GM12892 (cell line): ENCODE results near the gene TMEM222.

Experiments used
- POLR2A ChIP-seq: IDR thresholded peaks from 2 replicates; pipeline ENCODE4 v1.6.1; 2011; ENCODE audit warnings: low read depth, low read length, control low read depth
- POLR2AphosphoS5 ChIP-seq: IDR thresholded peaks from 2 replicates; pipeline ENCODE4 v1.6.1; 2011; ENCODE audit warnings: low read depth, low read length, control low read depth
- TAF1 ChIP-seq: IDR thresholded peaks from 2 replicates; pipeline ENCODE4 v1.6.1; 2011; ENCODE audit warnings: low read depth, mild to moderate bottlenecking, control low read depth, low read length, borderline replicate concordance

DNA sequence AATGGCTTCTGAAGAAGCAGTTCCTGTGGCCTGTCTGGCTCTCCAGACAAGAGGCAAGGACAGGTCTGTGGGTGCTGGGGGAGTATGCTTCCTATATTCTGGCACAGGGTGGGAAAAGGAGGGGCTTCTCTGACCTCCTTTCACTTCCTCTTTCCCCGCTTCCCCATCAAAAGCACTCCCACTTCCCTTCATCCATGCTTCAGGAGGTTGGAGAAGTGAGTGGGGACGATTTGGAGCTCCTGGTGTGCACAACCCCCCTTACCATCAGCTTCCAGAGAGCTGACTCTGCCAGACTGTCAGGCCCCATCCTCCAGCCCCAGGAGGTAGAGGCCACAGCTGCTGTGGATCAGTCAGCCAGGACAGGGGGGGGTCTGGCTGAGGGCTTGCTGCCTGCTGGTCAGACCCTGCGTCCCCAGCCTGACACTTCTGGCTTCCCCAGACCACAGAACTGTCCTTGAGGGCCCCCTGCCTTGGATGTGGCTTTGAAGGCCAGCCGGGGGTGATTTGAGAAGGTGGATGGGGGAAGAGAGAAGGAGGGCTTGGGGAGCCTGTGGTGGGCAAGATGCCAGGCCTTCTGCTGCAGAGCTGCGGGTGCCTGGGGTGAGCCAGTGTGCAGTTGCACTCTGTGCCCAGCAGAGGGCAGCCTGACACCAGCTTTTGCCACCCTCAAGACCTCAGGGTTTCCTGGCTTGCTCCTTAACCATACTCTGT lies 21.5 kb upstream of the TMEM222 start:
- no peak for TF ChIP-seq POLR2A
- TF ChIP-seq TAF1 = no peak
- TF ChIP-seq POLR2AphosphoS5 = no peak
